GM18499 (cell line): ENCODE results near the gene SFXN5.
"Not testable (repeated sequence)": the region's sequence is repeated elsewhere in the genome, so short reads cannot be mapped to it uniquely, and the experiment has no call there.

ENCODE experiments used
- ATAC-seq: cut with Tn5 transposase; IDR thresholded peaks from one replicate; pipeline ENCODE4 v1.9.1; 2021; ENCODE audit warnings: moderate number of reproducible peaks; ENCODE audit not compliant: insufficient read depth, unreplicated experiment

Gene SFXN5

GRCh38 chr2:73101626-73102256, 30.2 kb upstream of the SFXN5 start:
- no peak for ATAC-seq

- ATAC-seq, result no peak
Observed at GRCh38 chr2:73100956-73101355, 29.4 kb upstream of the SFXN5 start.

GRCh38 chr2:73099486-73099885, 28.0 kb upstream of the SFXN5 start:
- no peak for ATAC-seq

- no peak for ATAC-seq
Observed at GRCh38 chr2:73095910-73096309, 24.4 kb upstream of the SFXN5 start.

GRCh38 chr2:73093601-73094218, 22.2 kb upstream of the SFXN5 start:
- ATAC-seq, result not testable (repeated sequence)

- no peak for ATAC-seq
Observed at GRCh38 chr2:73092146-73092783, 20.8 kb upstream of the SFXN5 start.

- no peak for ATAC-seq
Observed at GRCh38 chr2:73091696-73092095, 20.2 kb upstream of the SFXN5 start.

- ATAC-seq, result no peak
Observed at GRCh38 chr2:73091164-73091563, 19.7 kb upstream of the SFXN5 start.

- no peak for ATAC-seq
Observed at GRCh38 chr2:73089270-73090030, 17.9 kb upstream of the SFXN5 start.

- no peak for ATAC-seq
Observed at GRCh38 chr2:73088703-73089102, 17.2 kb upstream of the SFXN5 start.

- no peak for ATAC-seq
Observed at GRCh38 chr2:73088211-73088610, 16.7 kb upstream of the SFXN5 start.

- no peak for ATAC-seq
Observed at GRCh38 chr2:73087311-73087710, 15.8 kb upstream of the SFXN5 start.

- peak; percentile 74 for ATAC-seq
Observed at GRCh38 chr2:73085691-73086090, 14.2 kb upstream of the SFXN5 start.

GRCh38 chr2:73084971-73085370, 13.5 kb upstream of the SFXN5 start:
- no peak for ATAC-seq

GRCh38 chr2:73083886-73084800, 12.6 kb upstream of the SFXN5 start:
- ATAC-seq, result no peak

- ATAC-seq, result no peak
Observed at GRCh38 chr2:73082523-73083410, 11.3 kb upstream of the SFXN5 start.

GRCh38 chr2:73081181-73081671, 9.7 kb upstream of the SFXN5 start:
- no peak for ATAC-seq

- ATAC-seq, result no peak
Observed at GRCh38 chr2:73080321-73081131, 9.0 kb upstream of the SFXN5 start.
